Left colon (tissue), 2 donors: Measurements from ENCODE around the gene TXNL4A. TPM values are rescaled to one million over a fixed set of nuclear protein-coding genes. Genes with fewer than 3 reads are reported as not detected.
A peak's percentile ranks its signal among the peaks of the same experiment; 100 is the strongest.

Experiments
- ATAC-seq: fragments of 200-7000 bp; cut with Tn5 transposase; one replicate; pipeline ENCODE4 v1.9.1; 2020; ENCODE audit warnings: mild to moderate bottlenecking, moderate library complexity
- DNase-seq, 2 donors: peaks; one replicate each; pipeline ENCODE4 v3.0.0-alpha.2; 2020
- intact Hi-C, 2 donors: fragments of 100-400 bp; cut with DNase I in 1 of 2; cut with micrococcal nuclease in 1 of 2; formaldehyde crosslinking; loops; one replicate each; pipeline versions ENCODE4 v1.11.2 to v1.14.0; 2022; cut with DNase I, micrococcal nuclease
- total RNA-seq, 2 donors: library from RNA; stranded (reverse); fragmentation: NEBNext Ultra II Directional; extraction: Animal tissue kit (Norgen Biotek cat#: 25700); gene quantifications; one replicate each; pipeline ENCODE4 v1.2.1, GENCODE V29; 2021
- donor health status: DM: no; HTN: no; CAD: no.
- donor health status: DM: yes; HTN: yes; CAD: no.

The TXNL4A gene
- total RNA-seq, 2 donors from 2014 or later = 72.6 to 96.2 TPM

GRCh38 chr18:79926715-79927606 lies 61.4 kb downstream of the TXNL4A start:
- intact Hi-C loops = no loop called here
- peak; percentile 2 to 15 for DNase-seq
- no peak for ATAC-seq

GRCh38 chr18:79926306-79926705 lies 62.1 kb downstream of the TXNL4A start:
- no peak for ATAC-seq
- peak in 1 of 2 donors; percentile 14 for DNase-seq
- intact Hi-C loops = no loop called here

DNA sequence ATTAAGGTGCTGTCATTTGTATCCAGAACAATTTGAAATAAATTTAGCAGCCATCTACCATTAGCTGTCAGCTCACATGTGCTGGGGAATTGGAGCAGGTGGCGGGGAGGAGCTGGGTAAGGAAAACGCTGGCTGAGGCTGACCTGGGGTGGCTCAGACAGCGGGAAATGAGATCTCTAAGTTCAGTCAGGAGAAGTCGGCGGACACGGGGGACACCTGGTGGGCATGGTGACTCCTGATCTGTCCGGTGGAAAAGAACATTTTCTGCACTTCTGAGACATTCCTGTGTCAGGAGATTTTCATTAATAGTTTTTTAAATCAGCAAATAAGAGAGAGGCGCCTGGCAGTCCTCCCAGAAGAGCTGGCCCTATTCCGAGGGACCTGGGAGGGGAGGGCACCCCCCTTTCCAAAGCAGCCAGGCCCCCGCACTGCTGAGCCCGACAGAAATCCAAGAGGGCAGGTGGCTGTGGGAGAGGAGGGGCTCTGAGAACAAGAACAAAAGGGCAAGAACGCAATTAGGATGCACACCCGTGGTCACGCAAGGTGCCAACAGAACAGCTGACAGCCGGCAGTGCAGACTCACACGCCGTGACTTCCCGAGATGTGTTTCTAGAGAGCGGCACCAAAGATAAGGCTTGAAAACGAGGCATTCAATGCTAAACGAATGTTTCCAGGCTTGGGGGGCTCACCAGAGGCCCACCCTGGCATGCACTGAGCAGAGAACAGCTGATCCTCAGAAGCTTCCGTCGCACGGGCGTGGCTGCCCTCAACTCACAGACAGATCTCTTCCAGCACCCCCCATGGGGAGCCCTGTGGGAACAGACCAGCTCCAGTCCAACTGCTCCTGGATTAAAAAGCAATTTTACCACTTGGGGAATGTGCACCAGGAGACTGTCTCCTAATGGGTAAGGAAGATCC lies 63.3 kb downstream of the TXNL4A start:
- DNase-seq (peak; percentile 2 to 19), ATAC-seq (no peak)
- intact Hi-C loops = no loop called here

- ATAC-seq = no peak
- intact Hi-C loops = no loop called here
- DNase-seq = peak; percentile 2 to 12
These were observed 64.3 kb downstream of the TXNL4A start for GRCh38 chr18:79923896-79924585.

- DNase-seq = peak; percentile 1 to 17
- no peak for ATAC-seq
- intact Hi-C loops = no loop called here
These were observed 65.4 kb downstream of the TXNL4A start for GRCh38 chr18:79922971-79923411.

DNA sequence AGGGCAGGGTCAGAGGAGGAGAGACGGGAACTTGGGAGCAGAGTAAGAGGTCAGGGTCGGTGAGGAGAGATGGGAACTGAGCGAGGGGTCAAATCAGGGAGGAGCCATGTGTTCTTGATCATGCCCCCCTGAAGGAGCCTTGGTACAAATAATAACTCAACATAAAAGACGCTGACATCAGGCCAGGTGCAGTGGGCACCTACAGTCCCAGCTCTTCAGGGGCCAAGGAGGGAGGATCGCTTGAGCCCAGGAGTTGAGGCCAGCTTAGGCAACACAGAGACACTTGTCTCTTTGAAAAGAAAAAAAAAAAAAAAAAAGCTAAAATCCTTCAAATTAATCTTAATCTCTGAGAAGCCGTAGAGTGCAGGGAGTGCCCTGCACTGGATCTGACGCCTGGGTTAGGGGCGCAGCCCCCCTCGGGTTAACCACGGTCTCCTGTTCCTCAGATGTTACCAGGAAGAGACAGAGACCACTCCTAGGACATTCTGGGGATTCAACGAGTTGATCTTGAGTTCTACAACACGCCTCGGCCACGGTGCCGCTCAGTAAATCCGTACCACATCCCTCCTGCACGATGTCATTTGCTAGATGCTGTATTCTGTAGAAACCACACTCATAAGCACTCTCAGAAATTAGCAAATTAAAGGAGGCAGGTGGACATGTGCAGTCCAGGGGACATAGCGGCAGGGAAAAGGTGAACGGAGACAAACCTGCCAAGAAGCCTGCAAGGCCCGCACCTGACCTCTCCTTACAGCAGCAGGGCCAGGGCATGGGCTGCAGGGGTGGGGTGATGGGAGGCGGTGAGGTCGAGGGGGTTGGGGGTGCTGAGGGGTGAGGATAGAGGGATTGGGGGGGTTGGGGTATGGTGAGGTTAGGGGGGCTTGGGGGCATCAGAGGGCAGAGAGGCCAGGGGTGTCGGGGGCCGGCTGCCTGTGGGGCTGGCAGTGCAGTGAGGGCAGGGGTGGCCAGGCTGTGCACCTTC lies 66.1 kb downstream of the TXNL4A start:
- intact Hi-C loops = no loop called here
- DNase-seq = peak in 1 of 2 donors; percentile 2
- ATAC-seq = no peak

Other genes with a start within 250 kb of the TXNL4A start
- gene KCNG2, start 190.6 kb downstream of the TXNL4A start, total RNA-seq = not detected
- 100 to 1,000 TPM in 1 of 2 donors, 10 to 100 TPM in 1; 59.4 to 119 TPM for gene SLC66A2, start 36.9 kb downstream of the TXNL4A start, total RNA-seq
- 10 to 100 TPM; 42.4 to 77.8 TPM for gene HSBP1L1, start 23.9 kb downstream of the TXNL4A start, total RNA-seq
- gene RBFA, start 45.9 kb upstream of the TXNL4A start, total RNA-seq = 10 to 100 TPM; 14.9 to 16.4 TPM
- 10 to 100 TPM; 17.6 to 20.6 TPM for gene ADNP2, start 120.7 kb upstream of the TXNL4A start, total RNA-seq